ENCODE results near the gene NDUFA1.
"Not testable (repeated sequence)": the region's sequence is repeated elsewhere in the genome, so short reads cannot be mapped to it uniquely, and the experiment has no call there.

The NDUFA1 gene

DNA sequence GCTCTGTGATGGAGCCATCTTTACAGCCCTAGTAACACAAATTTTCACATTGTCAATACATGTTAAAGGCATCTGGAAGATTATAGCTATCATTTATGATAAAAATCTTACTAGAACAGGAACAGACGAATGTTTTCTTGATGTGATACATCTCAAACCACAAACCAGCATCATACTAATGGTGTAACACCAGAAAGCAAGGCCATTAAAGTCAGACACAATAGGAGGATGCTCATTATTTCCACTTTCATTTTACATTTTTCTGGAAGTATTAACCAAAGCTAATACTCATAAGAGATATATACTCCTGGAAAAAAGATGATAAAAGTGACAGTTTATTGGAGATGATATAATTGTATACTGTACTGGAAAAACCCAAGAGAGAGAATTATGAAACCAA lies 29.3 kb downstream of the NDUFA1 start:
- no peak for DNase-seq (ENCODE audit: low spot score)

- no peak for DNase-seq (ENCODE audit: low spot score)
Observed at GRCh38 chrX:119916310-119916709, 44.7 kb downstream of the NDUFA1 start.

DNA sequence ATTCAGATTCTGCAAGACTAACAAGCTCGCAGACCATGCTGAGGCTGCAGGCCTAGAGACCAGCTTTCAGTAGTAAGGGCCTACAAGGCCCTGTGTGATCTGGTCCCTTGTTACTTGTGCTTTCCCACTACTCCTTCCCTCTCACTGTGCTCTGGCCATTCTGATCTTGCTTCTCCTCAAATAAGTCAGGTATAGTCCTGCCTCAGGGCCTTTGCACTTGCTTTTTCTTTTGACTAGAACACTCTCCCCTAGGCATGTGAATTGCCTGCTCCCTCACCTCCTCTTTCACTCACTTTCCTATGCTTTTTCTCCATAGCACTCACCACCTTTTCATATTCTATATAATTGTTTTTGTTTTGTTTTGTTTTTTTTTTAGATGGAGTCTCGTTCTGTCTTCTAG lies 46.2 kb downstream of the NDUFA1 start:
- DNase-seq (ENCODE audit: low spot score): no peak

DNA sequence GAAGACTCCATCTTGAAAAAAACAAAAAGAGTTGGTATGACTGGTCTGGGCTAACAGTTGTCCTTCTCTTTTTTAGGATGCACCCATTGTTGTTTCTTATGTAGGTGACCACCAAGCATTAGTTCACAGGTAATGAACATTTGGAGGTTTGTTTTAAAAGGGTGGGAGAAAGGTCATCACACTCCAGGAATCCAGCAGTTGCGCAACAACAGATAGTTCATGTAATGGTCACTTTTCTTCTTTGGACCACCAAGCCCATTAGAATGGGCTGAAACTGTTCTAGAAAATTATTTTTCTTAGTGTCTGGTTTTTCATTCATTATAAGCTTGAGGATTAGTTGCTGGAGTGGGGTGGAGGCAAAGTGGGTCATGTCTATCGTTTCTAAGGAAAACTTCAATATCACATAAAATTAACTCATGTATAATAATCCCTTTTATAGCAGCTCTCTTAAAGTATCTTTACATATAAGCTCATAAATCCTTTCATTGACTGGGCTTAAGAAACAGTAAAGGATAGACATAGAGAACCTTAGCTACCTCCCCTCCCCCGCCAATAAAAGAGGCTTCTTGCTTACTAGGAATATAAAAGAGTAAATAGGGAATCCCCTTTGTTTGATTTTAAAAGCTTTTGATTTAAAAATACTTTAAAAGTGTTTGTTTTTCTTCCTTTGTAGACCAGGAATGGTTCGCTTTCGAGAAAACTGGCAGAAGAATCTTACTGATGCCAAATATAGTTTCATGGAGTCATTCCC lies 48.4 kb downstream of the NDUFA1 start:
- DNase-seq (ENCODE audit: low spot score): no peak

DNA sequence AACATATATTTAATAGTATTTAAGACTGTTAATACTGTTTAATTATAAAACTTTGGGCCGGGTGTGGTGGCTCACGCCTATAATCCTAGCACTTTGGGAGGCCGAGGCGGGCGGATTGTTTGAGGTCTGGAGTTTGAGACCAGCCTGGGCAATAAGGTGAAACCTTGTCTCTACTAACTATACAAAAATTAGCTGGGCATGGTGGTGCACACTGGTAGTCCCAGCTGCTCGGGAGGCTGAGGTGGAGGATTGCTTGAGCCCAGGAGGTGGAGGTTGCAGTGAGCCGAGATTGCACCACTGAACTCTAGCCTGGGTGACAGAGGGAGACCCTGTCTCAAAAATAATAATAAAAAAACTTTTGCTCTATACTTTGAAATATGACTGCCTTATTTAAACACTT lies 50.8 kb downstream of the NDUFA1 start:
- not testable (repeated sequence) for DNase-seq (ENCODE audit: low spot score)

All from activated CD4-positive, alpha-beta T cell treated with anti-CD3 and anti-CD28 coated beads, Interleukin-2, Interleukin-4, amounts not matched to agents 100 ng/mL and 50 ng/mL, durations not matched to agents 16 hours and 8 hours (primary cell).